ENCODE results near the gene CARD10.

CARD10 gene

DNA sequence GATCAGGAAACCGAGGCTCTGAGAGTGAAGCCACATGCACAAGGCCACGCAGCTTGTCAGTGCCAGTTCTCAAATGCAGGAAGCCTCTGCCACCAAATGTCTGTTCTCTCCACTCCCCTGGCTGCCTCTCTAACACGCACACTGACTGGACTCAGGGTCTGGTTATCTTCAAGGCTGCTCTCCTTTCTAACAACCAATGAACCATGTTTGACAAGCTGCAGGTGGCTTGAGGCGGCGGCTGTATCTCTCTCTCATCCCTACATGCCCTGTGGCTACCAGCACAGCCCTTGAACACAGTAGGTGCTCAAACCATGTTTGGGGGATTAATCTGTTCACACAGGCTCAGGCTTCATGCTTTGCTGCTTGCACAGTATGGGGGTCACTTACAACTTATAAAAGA is 56.8 kb downstream of the CARD10 start:
- DNase-seq: no peak

DNA sequence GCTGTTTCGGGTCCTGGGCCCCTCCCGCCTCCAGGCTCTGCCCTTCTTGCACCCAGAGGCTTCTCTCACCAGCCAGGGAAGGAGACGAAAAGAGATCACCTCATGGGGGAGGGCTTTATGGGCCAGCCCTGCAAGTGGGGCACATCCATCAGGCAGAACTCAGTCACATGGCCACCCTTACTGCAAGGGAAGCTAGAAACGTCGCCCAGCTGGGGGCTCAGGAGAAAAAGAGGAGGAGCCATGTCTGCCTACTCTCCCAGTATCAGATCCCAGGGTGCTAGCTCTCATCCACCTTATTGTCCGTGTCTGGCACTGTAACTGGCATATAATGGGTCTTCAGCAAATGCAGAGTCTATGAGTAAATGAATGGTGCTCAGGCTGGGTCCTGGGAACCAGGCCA is 57.3 kb downstream of the CARD10 start:
- DNase-seq: no peak

- DNase-seq: no peak
Measured at GRCh38 chr22:37460684-37461083, 58.5 kb downstream of the CARD10 start.

GRCh38 chr22:37459206-37459605 is 60.0 kb downstream of the CARD10 start:
- no peak for DNase-seq

GRCh38 chr22:37457093-37457893 is 61.9 kb downstream of the CARD10 start:
- peak; percentile 55 to 77 (median 69) for DNase-seq

GRCh38 chr22:37456346-37456745 is 62.9 kb downstream of the CARD10 start:
- DNase-seq: no peak

DNA sequence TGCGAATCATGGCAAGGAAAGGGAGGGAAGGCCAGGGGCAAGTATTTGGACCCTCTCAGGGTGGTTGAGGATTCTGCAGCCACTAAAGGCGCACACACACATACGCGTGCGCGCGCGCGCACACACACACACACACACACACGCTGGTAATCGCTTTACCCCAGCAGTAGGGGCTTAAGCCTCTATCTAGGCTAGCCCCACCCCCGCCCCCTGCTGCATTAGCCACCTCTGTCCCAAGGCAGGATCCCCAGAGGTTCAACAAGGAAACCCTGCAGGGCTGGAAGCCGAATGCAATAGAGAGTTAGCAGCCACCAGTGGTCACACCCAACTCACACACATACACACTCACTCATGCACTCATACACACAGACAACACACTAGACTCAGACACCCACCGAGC is 63.3 kb downstream of the CARD10 start:
- no peak for DNase-seq

- no peak for DNase-seq
Measured at GRCh38 chr22:37454857-37455686, 64.1 kb downstream of the CARD10 start.

DNA sequence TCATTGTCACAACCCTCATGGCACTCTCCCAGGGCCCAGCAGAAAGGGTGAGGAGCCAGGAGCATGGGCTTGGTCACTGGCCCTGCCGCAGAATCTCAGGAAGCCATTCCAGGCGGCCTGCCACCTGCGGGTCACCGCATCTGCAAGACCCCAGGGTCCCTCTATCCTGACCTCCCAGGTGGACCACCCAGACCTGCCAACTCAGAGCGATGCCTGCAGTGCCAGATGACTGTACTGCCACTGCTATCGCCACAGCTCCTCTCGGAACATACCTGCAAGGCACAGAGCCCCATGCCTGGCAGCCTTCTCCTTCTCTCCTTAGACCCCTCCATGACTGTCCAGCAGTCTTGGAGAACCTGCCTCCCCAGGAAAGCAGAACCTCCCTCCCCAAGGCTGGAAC is 65.5 kb downstream of the CARD10 start:
- no peak for DNase-seq

GRCh38 chr22:37451218-37451617 is 68.0 kb downstream of the CARD10 start:
- no peak for DNase-seq

DNA sequence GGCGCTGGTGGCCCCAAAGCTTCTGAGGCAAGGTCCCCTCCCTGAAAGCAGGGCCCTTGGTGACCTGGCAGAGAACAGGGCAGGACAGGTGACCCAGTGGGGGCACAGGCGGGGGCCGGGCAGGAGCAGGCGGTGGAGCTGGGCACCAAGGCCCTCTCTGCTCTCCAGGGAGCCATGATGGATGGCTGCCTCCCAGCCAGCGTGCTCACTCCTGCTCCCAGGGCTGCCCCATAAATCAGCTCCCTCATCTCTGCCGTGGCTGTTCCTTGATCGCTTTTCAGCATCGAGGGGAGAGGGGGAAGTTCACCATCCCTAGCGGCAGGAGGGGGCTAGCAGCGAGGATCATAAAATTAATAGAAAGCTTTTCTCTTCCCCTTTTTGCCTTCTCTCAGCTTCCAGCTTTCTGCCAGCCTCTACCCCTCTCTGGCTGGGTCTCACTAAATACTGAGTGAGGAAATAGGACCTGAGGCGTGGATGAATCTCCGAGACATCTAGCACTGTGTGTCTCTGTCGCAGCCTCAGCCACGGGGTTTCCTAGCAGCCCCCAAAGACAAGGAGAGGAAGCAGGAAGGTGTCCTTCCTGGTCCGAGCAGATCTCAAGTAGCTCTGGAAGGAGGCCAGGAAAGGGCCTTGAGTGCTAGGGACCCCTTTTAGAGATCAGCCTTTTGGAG is 69.7 kb downstream of the CARD10 start:
- no peak for DNase-seq

GRCh38 chr22:37448516-37449127 is 70.6 kb downstream of the CARD10 start:
- no peak for DNase-seq

- no peak for DNase-seq
Measured at GRCh38 chr22:37445501-37445900, 73.7 kb downstream of the CARD10 start.

- no peak for DNase-seq
Measured at GRCh38 chr22:37443977-37444376, 75.2 kb downstream of the CARD10 start.

DNA sequence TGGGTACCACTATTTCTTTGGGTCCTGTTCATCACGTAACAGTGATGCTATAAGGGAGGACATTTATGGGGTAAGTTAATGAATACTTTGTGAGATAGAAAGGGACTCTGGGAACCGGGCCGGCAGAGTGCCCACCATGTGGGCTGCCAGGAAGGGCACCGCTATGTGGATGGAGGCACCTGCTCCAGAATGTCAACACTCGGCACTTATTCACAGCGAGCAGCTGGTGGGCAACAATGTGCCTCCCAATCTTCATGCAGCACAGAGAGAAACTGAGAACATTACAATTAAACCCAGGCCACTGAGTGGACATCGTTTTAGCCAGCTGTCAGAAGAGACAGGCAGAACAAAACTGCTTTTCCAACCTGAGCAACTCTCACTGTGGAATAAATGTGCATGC is 76.1 kb downstream of the CARD10 start:
- DNase-seq: no peak

DNA sequence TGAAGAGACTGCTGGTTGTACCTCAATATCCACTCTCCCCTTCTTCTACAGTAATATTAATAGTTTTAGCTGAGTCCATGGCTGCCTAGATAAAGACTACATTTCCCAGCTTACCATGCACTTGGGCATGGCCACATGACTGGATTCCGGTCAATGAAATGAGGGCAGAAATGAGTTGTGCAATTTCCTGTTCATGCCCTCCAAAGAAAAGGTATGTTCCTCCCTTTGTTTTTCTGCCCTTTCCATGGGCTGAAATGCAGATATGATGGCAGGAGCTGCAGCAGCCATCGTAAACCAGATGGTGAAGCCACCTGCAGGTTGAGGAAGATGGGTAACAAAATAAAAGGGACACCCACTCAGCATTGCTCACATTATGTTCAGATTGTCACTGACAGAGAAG is 76.7 kb downstream of the CARD10 start:
- peak in 1 of 5 experiments; percentile 29 for DNase-seq

DNA sequence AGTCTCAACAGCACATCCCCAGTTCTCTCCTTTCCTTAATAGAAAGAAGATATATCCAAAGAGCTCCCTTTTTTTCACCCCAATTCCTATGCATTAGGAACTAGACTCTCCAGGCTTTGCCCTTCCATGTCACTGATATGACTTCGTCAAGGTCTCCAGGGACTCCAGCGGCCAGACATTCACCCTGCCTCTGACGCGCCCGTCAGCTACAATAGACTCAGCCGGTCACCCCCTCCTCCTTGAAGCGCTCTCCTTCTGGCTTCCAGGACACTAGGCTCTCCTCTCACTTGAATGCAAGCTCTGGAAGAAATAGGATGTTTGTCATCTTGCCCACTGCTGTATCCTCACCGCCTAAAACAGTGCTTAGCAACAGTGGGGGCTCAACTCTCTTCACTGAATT is 77.1 kb downstream of the CARD10 start:
- DNase-seq: no peak

GRCh38 chr22:37440875-37441274 is 78.3 kb downstream of the CARD10 start:
- DNase-seq: no peak

Measured in T-helper 2 cell (primary cell).